ENCODE measurements around the gene MFGE8. TPM values are rescaled to one million over a fixed set of nuclear protein-coding genes. Genes with fewer than 3 reads are reported as not detected.

The MFGE8 gene
- total RNA-seq, 1 experiment from 2014 or later = 32.0 TPM

DNA sequence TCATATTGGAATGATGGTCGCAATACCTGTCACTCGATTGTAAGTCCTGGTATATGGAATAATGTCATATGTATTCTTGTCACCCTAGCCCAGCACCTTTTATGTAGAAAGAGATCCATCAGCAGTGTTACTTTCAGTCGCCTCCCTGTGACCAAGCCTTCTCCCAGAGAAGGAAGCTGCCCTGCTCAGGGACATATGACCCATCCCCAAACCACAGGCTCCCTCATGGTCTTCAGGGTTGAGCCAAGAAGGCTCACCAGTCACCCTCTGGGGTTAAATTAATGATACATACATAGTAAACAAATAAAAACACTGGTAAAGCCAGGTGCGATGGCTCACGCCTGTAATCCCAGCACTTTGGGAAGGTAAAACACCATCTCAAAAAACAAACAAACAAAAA lies 4.6 kb upstream of the MFGE8 start:
- POLR2A ChIA-PET (ENCODE audit: unreplicated experiment) = no interaction called here
- BruUV-seq (replicated peaks) = no TSS peak

DNA sequence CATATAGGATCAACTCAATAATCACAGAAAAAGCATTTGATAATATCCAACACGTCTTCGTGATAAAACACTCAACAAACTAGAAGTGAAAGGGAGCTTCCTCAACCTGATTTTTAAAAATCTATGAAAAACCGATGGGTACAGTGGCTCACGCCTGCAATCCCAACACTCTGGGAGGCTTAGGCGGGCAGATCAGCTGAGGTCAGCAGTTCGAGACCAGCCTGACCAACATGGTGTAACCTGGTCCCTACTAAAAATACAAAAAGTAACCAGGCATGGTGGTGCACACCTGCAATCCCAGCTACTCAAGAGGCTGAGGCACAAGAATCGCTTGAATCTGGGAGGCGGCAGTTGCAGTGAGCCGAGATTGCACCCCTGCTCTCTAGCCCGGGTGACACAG lies 2.2 kb upstream of the MFGE8 start:
- intact Hi-C loops (cut with micrococcal nuclease) = no loop called here
- Histone ChIP-seq H3K79me2 (ENCODE audit: low read length) (no peaks in the 10 kb centered on the region), H3K9me3 (ENCODE audit: low read length) (no peaks in the 10 kb centered on the region), H3K9ac (ENCODE audit: low read length) (no peak overlapping the region), H3K4me2 (ENCODE audit: low read length) (no peak overlapping the region), H3K36me3 (ENCODE audit: low read depth, low read length) (no peaks in the 10 kb centered on the region), H4K20me1 (ENCODE audit: low read length) (no peaks in the 10 kb centered on the region), H3K9me2 (replicated peaks; ENCODE audit: low read length) (no peaks in the 10 kb centered on the region), H3K27me3 (ENCODE audit: low read length) (no peaks in the 10 kb centered on the region), H3K4me1 (ENCODE audit: insufficient read depth, low read length) (peaks cover 45% of the 10 kb centered on the region), H3K27ac (ENCODE audit: low read length) (no peak overlapping the region), H3K4me3 (ENCODE audit: low read length) (no peak overlapping the region), H3F3A (ENCODE audit: low read length, unreplicated experiment) (no peaks in the 10 kb centered on the region), H2AFZ (ENCODE audit: low read length) (no peak overlapping the region)
- no peak for DNase-seq
- BruUV-seq (replicated peaks) = no TSS peak
- ChIA-PET CTCF (no interaction called here), POLR2A (ENCODE audit: unreplicated experiment) (no interaction called here)
- no peak for TF ChIP-seq EZH2phosphoT487 (IDR thresholded peaks at IDR 0.05; ENCODE audit: borderline replicate concordance, low read length)
- no peak for TF ChIP-seq EZH2 (IDR thresholded peaks at IDR 0.05; ENCODE audit: low read length, unreplicated experiment)
- no peak for TF ChIP-seq CTCF (conservative IDR thresholded peaks at IDR 0.05; ENCODE audit: low read depth, low read length)
- no peak for ATAC-seq

More for the DNA sequence above, 4.6 kb upstream of the MFGE8 start:
- Histone ChIP-seq H3K9me2 (replicated peaks; ENCODE audit: low read length) (no peaks in the 10 kb centered on the region), H3K27me3 (ENCODE audit: low read length) (no peaks in the 10 kb centered on the region), H3F3A (ENCODE audit: low read length, unreplicated experiment) (no peaks in the 10 kb centered on the region), H3K79me2 (ENCODE audit: low read length) (no peaks in the 10 kb centered on the region), H3K36me3 (ENCODE audit: low read depth, low read length) (no peaks in the 10 kb centered on the region), H3K9me3 (ENCODE audit: low read length) (no peaks in the 10 kb centered on the region), H2AFZ (ENCODE audit: low read length) (no peak overlapping the region), H3K9ac (ENCODE audit: low read length) (no peak overlapping the region), H4K20me1 (ENCODE audit: low read length) (no peaks in the 10 kb centered on the region), H3K4me1 (ENCODE audit: insufficient read depth, low read length) (peaks cover 39% of the 10 kb centered on the region), H3K27ac (ENCODE audit: low read length) (no peak overlapping the region), H3K4me2 (ENCODE audit: low read length) (no peak overlapping the region), H3K4me3 (ENCODE audit: low read length) (no peak overlapping the region)
- ATAC-seq = no peak
- CTCF ChIA-PET = no interaction called here
- intact Hi-C loops (cut with micrococcal nuclease) = loop anchor here (2.0 kb wide), 1 partner anchor 63 kb away; no protein-coding TSS in a partner anchor
- peak; percentile 20 for DNase-seq
- TF ChIP-seq CTCF (conservative IDR thresholded peaks at IDR 0.05; ENCODE audit: low read depth, low read length) (no peak), EZH2phosphoT487 (IDR thresholded peaks at IDR 0.05; ENCODE audit: borderline replicate concordance, low read length) (no peak), EZH2 (IDR thresholded peaks at IDR 0.05; ENCODE audit: low read length, unreplicated experiment) (no peak)

DNA sequence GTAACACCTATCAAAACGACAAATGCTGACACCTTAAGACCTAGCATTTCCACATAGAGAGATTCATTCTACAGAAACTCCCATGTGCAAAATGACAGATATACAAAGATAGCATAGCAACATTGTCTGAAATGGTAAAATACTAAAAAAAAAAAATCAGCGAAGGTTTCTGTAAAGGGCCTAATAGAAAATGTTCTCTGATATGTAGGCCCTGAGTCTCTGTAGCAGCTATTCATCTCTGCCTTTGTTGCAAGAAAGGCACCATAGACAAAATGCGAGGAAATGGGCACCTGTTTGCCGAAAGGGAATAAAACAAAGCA lies 631 bp upstream of the MFGE8 start:
- DNase-seq (no peak), ATAC-seq (no peak)
- H3K36me3 ChIP-seq (ENCODE audit: low read depth, low read length) = no peaks in the 10 kb centered on the region
- no peaks in the 10 kb centered on the region for H3K9me3 ChIP-seq (ENCODE audit: low read length)
- H3K4me3 ChIP-seq (ENCODE audit: low read length) = peak overlapping the region; percentile 84
- peaks cover 32% of the 10 kb centered on the region for H3K4me1 ChIP-seq (ENCODE audit: insufficient read depth, low read length)
- no peaks in the 10 kb centered on the region for H3F3A ChIP-seq (ENCODE audit: low read length, unreplicated experiment)
- BruUV-seq (replicated peaks) = no TSS peak
- no peaks in the 10 kb centered on the region for H4K20me1 ChIP-seq (ENCODE audit: low read length)
- ChIA-PET CTCF (no interaction called here), POLR2A (ENCODE audit: unreplicated experiment) (no interaction called here)
- no peaks in the 10 kb centered on the region for H3K79me2 ChIP-seq (ENCODE audit: low read length)
- H2AFZ ChIP-seq (ENCODE audit: low read length) = peak overlapping the region; percentile 97
- H3K27me3 ChIP-seq (ENCODE audit: low read length) = no peaks in the 10 kb centered on the region
- H3K9ac ChIP-seq (ENCODE audit: low read length) = peak overlapping the region; percentile 62; the same call in 1 of the 2 replicates
- H3K27ac ChIP-seq (ENCODE audit: low read length) = no peak overlapping the region
- H3K4me2 ChIP-seq (ENCODE audit: low read length) = peak overlapping the region; percentile 96
- no peaks in the 10 kb centered on the region for H3K9me2 ChIP-seq (replicated peaks; ENCODE audit: low read length)
- TF ChIP-seq CTCF (conservative IDR thresholded peaks at IDR 0.05; ENCODE audit: low read depth, low read length) = no peak
- no peak for TF ChIP-seq EZH2 (IDR thresholded peaks at IDR 0.05; ENCODE audit: low read length, unreplicated experiment)
- no peak for TF ChIP-seq EZH2phosphoT487 (IDR thresholded peaks at IDR 0.05; ENCODE audit: borderline replicate concordance, low read length)
- intact Hi-C loops (cut with micrococcal nuclease) = no loop called here

Data from PC-3 (cell line).